HG02798 (cell line): Measurements from ENCODE around the gene CCDC33.

Experiments
- ATAC-seq: cut with Tn5 transposase; IDR thresholded peaks from one replicate; pipeline ENCODE4 v1.9.1; 2021; ENCODE audit warnings: mild to moderate bottlenecking; ENCODE audit not compliant: unreplicated experiment, poor library complexity

The CCDC33 gene

DNA sequence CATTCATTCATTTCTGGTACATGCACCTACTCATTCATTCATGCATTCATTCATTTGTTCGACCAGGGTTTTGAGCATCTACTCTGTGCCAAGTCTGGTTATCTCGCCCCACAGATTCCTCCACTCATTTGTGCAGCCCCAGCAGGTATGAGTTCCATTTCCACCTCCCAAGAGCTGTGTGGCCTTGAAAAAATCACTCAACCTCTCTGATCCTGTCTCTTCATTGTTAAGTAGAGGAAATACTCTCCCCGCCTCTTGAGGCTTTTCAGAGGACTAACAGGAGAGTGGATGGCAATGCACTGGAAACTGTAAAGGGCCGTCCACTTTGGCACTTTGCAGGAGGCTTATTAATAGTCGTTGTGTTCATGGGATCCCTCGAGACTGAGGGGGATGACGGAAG lies 69.6 kb downstream of the CCDC33 start:
- ATAC-seq = no peak

- ATAC-seq = no peak
Observed at GRCh38 chr15:74306781-74307217, 70.7 kb downstream of the CCDC33 start.

GRCh38 chr15:74307827-74308811 lies 72.0 kb downstream of the CCDC33 start:
- ATAC-seq = no peak

DNA sequence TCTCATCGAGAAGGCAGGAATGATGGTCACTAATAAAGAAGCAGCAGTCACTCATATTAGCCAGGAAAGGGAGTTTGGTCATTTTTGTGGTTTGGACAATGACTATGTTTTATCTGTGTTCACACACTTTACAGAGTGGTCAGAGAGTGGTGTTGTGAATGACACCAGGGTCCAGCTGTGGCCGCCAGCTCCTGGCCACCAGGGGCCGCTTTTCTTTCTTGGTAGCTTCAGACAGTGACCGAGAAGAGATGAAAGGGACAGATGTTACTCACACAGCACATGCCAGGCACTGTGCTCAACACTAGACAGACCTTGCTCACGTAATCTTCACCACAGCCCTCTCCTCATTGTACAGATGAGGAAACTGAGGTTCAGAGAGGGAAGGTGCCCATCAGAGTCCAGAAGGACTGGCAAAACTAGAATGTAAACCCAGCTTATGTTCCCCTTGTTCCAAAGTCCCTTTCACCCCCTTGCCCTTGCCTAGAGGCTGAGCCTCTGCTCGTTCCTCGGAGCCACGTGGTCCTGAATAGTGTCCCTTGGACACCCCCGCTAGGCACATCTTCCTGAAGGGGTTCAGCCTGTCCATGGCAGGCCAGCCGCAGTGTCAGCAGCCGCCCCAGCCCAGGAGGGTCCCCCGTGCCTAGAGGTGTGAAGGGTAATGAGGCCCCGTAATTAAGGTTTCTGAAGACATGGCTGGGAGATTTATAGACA lies 75.8 kb downstream of the CCDC33 start:
- ATAC-seq = no peak

DNA sequence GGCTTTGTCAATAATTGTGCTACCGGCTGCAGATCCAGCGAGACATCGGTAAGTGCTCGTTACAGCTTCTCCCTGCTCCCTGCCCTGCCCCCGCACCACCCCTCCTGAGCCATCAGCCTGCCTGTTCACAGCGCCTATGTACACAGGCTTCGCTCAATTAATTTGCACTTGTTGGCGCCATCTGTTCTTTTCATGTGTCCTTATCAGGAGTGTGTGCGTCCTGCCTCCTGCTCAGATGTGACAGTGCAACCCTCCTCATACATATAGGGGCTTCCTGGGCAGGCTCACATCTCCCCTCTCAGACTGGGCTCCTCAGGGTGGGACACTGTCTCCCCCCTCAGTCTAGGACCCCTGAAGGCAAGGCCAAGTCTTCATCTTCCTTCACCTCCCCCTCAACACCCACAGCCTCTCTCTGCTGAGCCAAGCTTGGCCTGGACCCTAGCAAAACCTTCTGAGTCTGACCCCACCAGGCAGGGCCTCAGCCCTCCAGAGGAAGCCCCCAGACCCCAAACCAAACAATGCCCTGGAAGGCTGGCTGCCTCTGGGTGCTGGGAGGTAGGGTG lies 76.4 kb downstream of the CCDC33 start:
- ATAC-seq = no peak

GRCh38 chr15:74313889-74314288 lies 77.8 kb downstream of the CCDC33 start:
- ATAC-seq = no peak

GRCh38 chr15:74314795-74315438 lies 78.8 kb downstream of the CCDC33 start:
- no peak for ATAC-seq

DNA sequence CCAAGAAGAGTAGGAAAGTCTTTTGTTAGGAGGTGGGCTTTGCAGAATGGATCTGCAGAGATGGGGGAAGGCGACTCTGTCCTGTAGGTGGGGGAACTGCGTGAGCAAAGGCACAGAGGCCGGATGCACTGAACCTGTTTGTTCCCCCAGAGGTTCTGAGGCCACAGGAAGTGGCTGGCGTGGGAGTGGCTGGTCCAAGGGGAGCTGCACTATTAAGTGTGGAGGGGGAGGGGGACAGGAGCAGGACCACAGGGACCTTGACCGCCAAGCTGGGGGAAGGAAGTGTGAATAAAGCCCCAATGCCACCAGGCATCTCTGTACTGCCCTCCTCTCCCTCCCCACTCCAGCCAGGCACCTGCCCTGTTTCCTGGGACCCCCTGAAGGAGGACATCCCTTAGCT lies 79.5 kb downstream of the CCDC33 start:
- no peak for ATAC-seq

GRCh38 chr15:74316141-74316540 lies 80.0 kb downstream of the CCDC33 start:
- ATAC-seq = no peak

DNA sequence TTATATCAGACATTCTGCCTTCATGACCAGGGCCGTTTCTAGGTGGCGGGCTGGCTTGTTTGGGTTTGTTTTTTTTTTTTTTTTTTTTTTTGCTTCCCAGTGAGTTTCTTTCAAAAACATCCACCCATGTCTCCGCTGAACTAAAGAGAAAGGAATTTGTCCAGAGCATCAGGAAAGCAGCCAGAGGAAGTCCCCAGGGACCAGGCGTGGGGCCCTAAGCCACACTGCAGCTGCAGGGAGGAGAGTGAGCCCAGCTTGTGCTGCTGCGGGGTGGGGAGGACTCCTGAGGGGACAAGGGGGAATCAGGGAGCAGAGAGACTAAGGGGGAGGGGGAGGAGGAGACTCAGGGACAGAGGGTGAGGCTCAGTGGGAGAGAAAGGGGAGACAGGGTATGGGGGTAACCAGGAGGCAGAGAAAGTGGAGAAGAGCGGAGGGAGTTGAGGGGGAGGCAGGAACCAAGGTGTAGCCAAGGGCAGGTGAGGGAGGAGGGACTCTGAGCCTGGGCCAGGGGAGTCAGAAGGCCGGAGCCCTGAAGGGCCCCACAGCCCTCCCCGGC lies 81.8 kb downstream of the CCDC33 start:
- no peak for ATAC-seq

DNA sequence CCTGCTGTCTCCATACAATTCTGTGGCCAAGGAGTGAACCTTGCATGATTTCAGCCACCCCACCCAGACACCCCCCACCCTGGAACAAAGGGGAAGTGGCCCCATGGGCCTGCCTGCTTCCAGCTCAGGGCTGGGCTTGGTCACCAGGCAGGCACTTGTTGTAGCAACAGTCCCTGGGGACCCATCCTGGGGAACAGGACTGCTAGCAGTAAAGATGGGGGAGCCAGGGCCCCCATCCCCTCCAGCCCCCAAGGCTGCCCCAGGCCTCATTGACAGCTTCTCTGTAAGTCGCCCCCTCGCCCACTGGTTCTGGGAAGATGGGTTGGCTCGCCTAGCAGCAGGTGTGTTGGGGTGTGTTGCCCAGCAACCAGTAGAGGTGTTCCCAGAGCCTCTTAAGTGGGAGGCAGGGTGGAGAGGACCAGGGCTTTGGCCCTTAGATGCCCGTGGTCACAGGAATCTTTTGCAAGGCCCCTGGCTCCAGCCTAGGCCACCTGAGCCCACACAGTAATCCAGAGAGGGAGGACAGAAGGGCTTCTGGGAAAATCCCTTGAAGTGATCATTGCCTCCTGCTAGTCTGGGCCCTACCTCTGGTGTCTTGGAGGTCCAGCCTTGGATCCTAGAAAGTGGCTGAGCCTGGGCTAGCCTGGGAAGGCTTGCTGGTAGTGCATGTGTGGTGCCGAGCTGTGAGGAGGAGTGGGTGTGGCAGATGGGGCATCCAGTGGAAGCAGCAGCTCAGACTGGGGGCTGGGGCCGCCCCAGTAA lies 82.4 kb downstream of the CCDC33 start:
- ATAC-seq = no peak

- no peak for ATAC-seq
Observed at GRCh38 chr15:74319138-74319460, 83.0 kb downstream of the CCDC33 start.

DNA sequence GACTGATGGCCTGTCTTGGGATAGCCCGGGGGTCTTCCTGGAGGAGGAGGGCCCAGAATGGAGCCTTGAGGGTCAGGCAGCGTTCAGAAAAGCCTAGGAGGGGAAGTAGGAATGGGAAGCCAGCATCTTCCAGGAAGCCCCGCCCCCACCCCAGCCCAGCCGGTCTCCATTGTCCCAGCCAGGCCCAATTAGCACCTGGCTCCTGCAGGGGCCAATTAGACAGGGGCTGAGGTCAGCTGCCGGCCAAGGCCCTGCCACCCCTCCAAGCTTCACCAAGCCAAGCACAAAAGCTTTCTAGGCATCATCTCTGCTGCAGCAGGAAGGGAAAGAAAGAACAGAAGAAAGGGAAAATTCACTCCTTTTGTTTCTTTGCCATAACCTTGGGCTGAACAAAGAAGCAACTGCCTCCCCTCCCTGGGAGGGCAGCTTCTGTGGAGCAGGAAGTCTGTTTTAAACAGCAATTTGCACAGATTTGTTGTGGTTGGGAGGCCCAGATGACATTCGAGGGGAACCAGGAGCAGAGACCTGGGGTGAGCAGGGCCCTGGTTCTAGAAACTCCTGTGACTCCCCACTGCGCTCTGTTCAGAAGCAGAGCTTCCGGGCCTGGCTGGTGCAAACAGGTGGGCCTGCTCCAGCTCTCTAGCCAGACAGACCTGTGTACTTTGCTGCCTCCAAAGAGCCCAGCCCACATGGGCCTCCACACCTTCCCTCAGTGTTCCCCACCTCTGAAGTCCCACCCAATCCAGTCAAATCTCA lies 83.6 kb downstream of the CCDC33 start:
- ATAC-seq = no peak

- no peak for ATAC-seq
Observed at GRCh38 chr15:74320352-74321247, 84.5 kb downstream of the CCDC33 start.

- ATAC-seq = peak; percentile 74
Observed at GRCh38 chr15:74322558-74323180, 86.5 kb downstream of the CCDC33 start.

DNA sequence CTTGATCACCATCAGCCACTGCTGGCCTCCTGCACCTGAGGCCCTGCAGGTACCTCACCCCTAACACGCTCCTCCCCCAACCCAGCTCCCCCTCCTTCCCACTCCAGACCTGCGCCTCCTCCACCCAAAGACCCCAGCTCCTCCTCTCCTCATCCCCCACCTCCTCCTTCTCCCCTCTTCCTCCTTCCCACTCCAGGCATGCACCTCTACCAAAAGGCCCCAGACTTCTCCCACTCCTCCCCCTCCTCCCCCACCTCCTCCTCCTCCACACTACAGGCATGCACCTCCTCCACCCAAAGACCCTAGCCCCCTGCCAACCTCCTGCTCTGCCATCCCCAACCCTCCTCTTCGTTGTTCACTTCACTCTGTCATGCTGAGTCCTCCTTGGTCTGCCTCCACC lies 88.6 kb downstream of the CCDC33 start:
- no peak for ATAC-seq

DNA sequence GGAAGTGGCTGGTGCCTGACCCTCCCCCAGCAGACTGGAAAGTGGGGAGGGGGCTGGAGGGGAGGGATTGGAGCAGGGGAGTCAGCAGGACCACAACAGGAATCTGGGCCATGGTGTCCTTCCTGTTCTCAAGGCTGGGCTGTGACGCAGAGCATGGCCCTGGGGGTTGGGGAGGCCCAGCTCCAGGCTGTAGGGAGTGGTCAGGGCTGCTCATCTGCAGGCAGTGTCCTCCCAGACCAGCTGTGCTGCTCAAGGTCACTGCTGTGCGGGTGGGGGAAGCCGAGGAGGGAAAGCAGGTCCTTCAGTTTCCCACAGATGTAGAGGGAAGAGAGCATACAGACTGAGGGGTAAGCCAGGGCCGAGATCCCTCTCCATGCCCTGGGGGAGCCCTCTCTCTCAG lies 90.6 kb downstream of the CCDC33 start:
- no peak for ATAC-seq

DNA sequence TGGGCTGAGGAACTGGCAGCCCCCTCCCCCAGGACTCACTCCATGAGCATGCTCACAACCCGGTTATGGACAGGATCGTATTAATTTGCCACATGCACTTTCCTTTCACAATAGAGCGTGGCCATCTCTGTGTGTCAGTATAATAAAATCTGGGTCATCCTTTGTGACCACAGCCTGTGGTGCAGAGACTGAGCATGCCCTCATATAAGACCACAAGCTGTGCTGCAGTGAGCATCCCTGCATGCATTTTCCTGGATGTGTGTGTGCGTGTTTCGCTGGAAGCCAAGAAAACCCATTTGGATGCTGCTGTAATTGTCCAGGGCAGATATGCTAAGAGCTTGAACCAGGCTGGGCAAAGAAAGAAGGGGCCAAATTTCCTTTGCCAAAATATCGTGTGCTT lies 91.6 kb downstream of the CCDC33 start:
- ATAC-seq = no peak
